WTC11 (cell line): Measurements from ENCODE around the gene SLIT3. TPM values are rescaled to one million over a fixed set of nuclear protein-coding genes. Genes with fewer than 3 reads are reported as not detected.

Source experiments
- ATAC-seq: fragments of 200-7000 bp; cut with Tn5 transposase; 2 replicates; pipeline ENCODE4 v1.10.0; 2021; ENCODE audit warnings: mild to moderate bottlenecking, moderate library complexity
- CTCF ChIA-PET: fragments of 300-600 bp; sonication (Branson Sonifier 250); formaldehyde crosslinking; loops from one replicate; lab custom pipeline; 2021; ENCODE audit warnings: antibody characterized with exemption; lab: Charles Lee
- POLR2A ChIA-PET: fragments of 350-600 bp; sonication (Branson Sonifier 250); formaldehyde crosslinking; loops from one replicate; lab custom pipeline; 2021; ENCODE audit warnings: antibody characterized with exemption; lab: Charles Lee
- DNase-seq: peaks from one replicate; pipeline ENCODE4 v3.0.0; 2021; ENCODE audit warnings: low spot score
- H3K27ac Mint-ChIP-seq: 2 replicates; pipeline ENCODE4 v1.8.0; 2021; ENCODE audit warnings: mixed read lengths
- H3K27me3 Mint-ChIP-seq: 2 replicates; pipeline ENCODE4 v1.8.0; 2021; ENCODE audit warnings: low read depth, mild to moderate bottlenecking, moderate library complexity, mixed read lengths
- H3K36me3 Mint-ChIP-seq: 2 replicates; pipeline ENCODE4 v1.8.0; 2021; ENCODE audit warnings: mixed read lengths
- H3K4me1 Mint-ChIP-seq: 2 replicates; pipeline ENCODE4 v1.8.0; 2022; ENCODE audit warnings: mixed read lengths
- H3K4me3 Mint-ChIP-seq: 2 replicates; pipeline ENCODE4 v1.8.0; 2021; ENCODE audit warnings: mild to moderate bottlenecking, moderate library complexity, mixed read lengths
- H3K9me3 Mint-ChIP-seq: 2 replicates; pipeline ENCODE4 v1.8.0; 2021; ENCODE audit warnings: mixed read lengths
- CREB1 ChIP-seq: sonication (generic); formaldehyde crosslinking; IDR thresholded peaks from 2 replicates; pipeline ENCODE4 v1.8.0; 2023; ENCODE audit warnings: mild to moderate bottlenecking, missing genetic modification reagents
- GTF2I ChIP-seq: fragments of 250-450 bp; sonication (Bioruptor Pico); conservative IDR thresholded peaks from 2 replicates; pipeline ENCODE4 v1.4.0; 2021; ENCODE audit warnings: mild to moderate bottlenecking
- HMGA2 ChIP-seq: fragments of 250-450 bp; sonication (Bioruptor Pico); IDR thresholded peaks from 2 replicates; pipeline ENCODE4 v1.4.0; 2021; ENCODE audit warnings: mild to moderate bottlenecking, moderate library complexity
- JUN ChIP-seq: sonication (generic); formaldehyde crosslinking; IDR thresholded peaks from 2 replicates; pipeline ENCODE4 v1.8.0; 2023; ENCODE audit warnings: mild to moderate bottlenecking, missing genetic modification reagents
- KAT7 ChIP-seq: sonication (generic); formaldehyde crosslinking; IDR thresholded peaks from 2 replicates; pipeline ENCODE4 v1.8.1; 2023; ENCODE audit warnings: missing genetic modification reagents, mild to moderate bottlenecking, borderline replicate concordance
- NFYB ChIP-seq: sonication (generic); formaldehyde crosslinking; conservative IDR thresholded peaks from 2 replicates; pipeline ENCODE4 v1.8.0; 2022; ENCODE audit warnings: low read depth, missing genetic modification reagents
- PRRX2 ChIP-seq: fragments of 250-450 bp; sonication (Bioruptor Pico); IDR thresholded peaks from 2 replicates; pipeline ENCODE4 v1.8.0; 2021; ENCODE audit warnings: mild to moderate bottlenecking
- RELA ChIP-seq: sonication (generic); formaldehyde crosslinking; IDR thresholded peaks from 2 replicates; pipeline ENCODE4 v1.8.1; 2022; ENCODE audit warnings: missing genetic modification reagents, mild to moderate bottlenecking, borderline replicate concordance
- SMAD4 ChIP-seq: sonication (generic); formaldehyde crosslinking; IDR thresholded peaks from 2 replicates; pipeline ENCODE4 v1.8.0; 2022; ENCODE audit warnings: mild to moderate bottlenecking, missing genetic modification reagents
- TEAD4 ChIP-seq: sonication (generic); formaldehyde crosslinking; IDR thresholded peaks from 2 replicates; pipeline ENCODE4 v1.8.0; 2022; ENCODE audit warnings: mild to moderate bottlenecking, missing genetic modification reagents
- TP53 ChIP-seq: sonication (generic); formaldehyde crosslinking; IDR thresholded peaks from 2 replicates; pipeline ENCODE4 v1.8.1; 2023; ENCODE audit warnings: mild to moderate bottlenecking, missing genetic modification reagents
- ZNF138 ChIP-seq: sonication (generic); formaldehyde crosslinking; conservative IDR thresholded peaks from 2 replicates; pipeline ENCODE4 v1.8.1; 2022; ENCODE audit warnings: mild to moderate bottlenecking, moderate library complexity, missing genetic modification reagents
- ZNF396 ChIP-seq: fragments of 250-450 bp; sonication (Bioruptor Pico); IDR thresholded peaks from 2 replicates; pipeline ENCODE4 v1.8.0; 2021; ENCODE audit warnings: mild to moderate bottlenecking, moderate library complexity, borderline replicate concordance
- ZNF416 ChIP-seq: fragments of 250-450 bp; sonication (Bioruptor Pico); IDR thresholded peaks from 2 replicates; pipeline ENCODE4 v1.9.0; 2021; ENCODE audit warnings: mild to moderate bottlenecking, inconsistent platforms
- ZNF423 ChIP-seq: fragments of 250-450 bp; sonication (Bioruptor Pico); IDR thresholded peaks from 2 replicates; pipeline ENCODE4 v2.1.2; 2022; ENCODE audit warnings: mild to moderate bottlenecking, moderate library complexity
- ZNF671 ChIP-seq: fragments of 250-450 bp; sonication (Bioruptor Pico); IDR thresholded peaks from 2 replicates; pipeline ENCODE4 v1.8.0; 2021; ENCODE audit warnings: mild to moderate bottlenecking
- total RNA-seq: library from RNA; stranded (reverse); gene quantifications from 3 replicates; pipeline ENCODE4 v1.2.3, GENCODE V29; 2021
- TF ChIP-seq, protein P1 (sequence below): sonication (generic); formaldehyde crosslinking; IDR thresholded peaks from 2 replicates; pipeline ENCODE4 v1.8.0; 2023; ENCODE audit warnings: missing genetic modification reagents, mild to moderate bottlenecking, borderline replicate concordance
- TF ChIP-seq, protein P2 (sequence below): sonication (generic); formaldehyde crosslinking; IDR thresholded peaks from 2 replicates; pipeline ENCODE4 v1.8.0; 2022; ENCODE audit warnings: mild to moderate bottlenecking, missing genetic modification reagents
- TF ChIP-seq, protein P3 (sequence below): fragments of 250-450 bp; sonication (Bioruptor Pico); IDR thresholded peaks from 2 replicates; pipeline ENCODE4 v1.9.0; 2021; ENCODE audit warnings: moderate library complexity, mild to moderate bottlenecking, inconsistent platforms, borderline replicate concordance
- TF ChIP-seq, protein P4 (sequence below): sonication (generic); formaldehyde crosslinking; IDR thresholded peaks from 2 replicates; pipeline ENCODE4 v1.8.1; 2023; ENCODE audit warnings: mild to moderate bottlenecking, missing genetic modification reagents, borderline replicate concordance
- TF ChIP-seq, protein P5 (sequence below): sonication (generic); formaldehyde crosslinking; IDR thresholded peaks from 2 replicates; pipeline ENCODE4 v1.8.0; 2022; ENCODE audit warnings: missing genetic modification reagents

The SLIT3 gene
- total RNA-seq, 1 experiment from 2014 or later, result 1.9 TPM

DNA sequence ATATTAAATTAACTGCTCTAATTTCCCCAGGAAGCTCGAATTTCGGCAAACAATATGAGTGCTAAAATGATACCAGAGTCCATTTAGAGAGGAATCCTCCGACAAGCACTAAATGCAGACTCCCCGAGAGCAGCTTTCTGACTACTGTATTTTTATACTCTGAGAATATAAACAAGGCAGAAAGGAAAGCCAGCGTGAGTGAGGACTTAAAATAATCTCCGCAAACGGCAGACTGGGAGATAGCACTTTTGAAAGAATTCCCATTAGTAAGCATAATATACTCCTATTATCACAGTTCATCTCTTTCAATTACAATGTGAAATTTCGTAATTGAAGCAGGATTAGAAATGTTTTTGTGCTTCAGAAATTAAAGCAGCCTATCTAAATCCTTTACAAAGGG is 452.4 kb downstream of the SLIT3 start:
- Mint-ChIP-seq H3K27ac (no peak overlapping the region), H3K9me3 (no peaks in the 10 kb centered on the region), H3K4me3 (no peak overlapping the region)
- no peak for DNase-seq
- TF ChIP-seq TP53 (CRISPR knock-in tag), result no peak
- no peak for TF ChIP-seq TEAD4 (CRISPR knock-in tag)
- TF ChIP-seq, protein P1, sequence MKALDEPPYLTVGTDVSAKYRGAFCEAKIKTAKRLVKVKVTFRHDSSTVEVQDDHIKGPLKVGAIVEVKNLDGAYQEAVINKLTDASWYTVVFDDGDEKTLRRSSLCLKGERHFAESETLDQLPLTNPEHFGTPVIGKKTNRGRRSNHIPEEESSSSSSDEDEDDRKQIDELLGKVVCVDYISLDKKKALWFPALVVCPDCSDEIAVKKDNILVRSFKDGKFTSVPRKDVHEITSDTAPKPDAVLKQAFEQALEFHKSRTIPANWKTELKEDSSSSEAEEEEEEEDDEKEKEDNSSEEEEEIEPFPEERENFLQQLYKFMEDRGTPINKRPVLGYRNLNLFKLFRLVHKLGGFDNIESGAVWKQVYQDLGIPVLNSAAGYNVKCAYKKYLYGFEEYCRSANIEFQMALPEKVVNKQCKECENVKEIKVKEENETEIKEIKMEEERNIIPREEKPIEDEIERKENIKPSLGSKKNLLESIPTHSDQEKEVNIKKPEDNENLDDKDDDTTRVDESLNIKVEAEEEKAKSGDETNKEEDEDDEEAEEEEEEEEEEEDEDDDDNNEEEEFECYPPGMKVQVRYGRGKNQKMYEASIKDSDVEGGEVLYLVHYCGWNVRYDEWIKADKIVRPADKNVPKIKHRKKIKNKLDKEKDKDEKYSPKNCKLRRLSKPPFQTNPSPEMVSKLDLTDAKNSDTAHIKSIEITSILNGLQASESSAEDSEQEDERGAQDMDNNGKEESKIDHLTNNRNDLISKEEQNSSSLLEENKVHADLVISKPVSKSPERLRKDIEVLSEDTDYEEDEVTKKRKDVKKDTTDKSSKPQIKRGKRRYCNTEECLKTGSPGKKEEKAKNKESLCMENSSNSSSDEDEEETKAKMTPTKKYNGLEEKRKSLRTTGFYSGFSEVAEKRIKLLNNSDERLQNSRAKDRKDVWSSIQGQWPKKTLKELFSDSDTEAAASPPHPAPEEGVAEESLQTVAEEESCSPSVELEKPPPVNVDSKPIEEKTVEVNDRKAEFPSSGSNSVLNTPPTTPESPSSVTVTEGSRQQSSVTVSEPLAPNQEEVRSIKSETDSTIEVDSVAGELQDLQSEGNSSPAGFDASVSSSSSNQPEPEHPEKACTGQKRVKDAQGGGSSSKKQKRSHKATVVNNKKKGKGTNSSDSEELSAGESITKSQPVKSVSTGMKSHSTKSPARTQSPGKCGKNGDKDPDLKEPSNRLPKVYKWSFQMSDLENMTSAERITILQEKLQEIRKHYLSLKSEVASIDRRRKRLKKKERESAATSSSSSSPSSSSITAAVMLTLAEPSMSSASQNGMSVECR (CRISPR knock-in tag), result no peak
- TF ChIP-seq, protein P2, sequence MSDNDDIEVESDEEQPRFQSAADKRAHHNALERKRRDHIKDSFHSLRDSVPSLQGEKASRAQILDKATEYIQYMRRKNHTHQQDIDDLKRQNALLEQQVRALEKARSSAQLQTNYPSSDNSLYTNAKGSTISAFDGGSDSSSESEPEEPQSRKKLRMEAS (CRISPR knock-in tag), result no peak
- TF ChIP-seq RELA (CRISPR knock-in tag), result no peak
- TF ChIP-seq PRRX2 (CRISPR knock-in tag), result no peak
- TF ChIP-seq NFYB, result no peak
- TF ChIP-seq HMGA2 (CRISPR knock-in tag), result no peak
- TF ChIP-seq ZNF138 (CRISPR knock-in tag), result no peak
- no peak for TF ChIP-seq GTF2I
- TF ChIP-seq, protein P3, sequence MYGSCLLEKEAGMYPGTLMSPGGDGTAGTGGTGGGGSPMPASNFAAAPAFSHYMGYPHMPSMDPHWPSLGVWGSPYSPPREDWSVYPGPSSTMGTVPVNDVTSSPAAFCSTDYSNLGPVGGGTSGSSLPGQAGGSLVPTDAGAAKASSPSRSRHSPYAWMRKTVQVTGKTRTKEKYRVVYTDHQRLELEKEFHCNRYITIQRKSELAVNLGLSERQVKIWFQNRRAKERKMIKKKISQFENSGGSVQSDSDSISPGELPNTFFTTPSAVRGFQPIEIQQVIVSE (CRISPR knock-in tag), result no peak
- no peak for TF ChIP-seq ZNF416
- TF ChIP-seq JUN (CRISPR knock-in tag), result no peak
- no peak for TF ChIP-seq ZNF671 (CRISPR knock-in tag)
- TF ChIP-seq, all 79 proteins: peak for 0
- Mint-ChIP-seq H3K36me3 (no peaks in the 10 kb centered on the region), H3K27me3 (peaks cover 8% of the 10 kb centered on the region; the same call in 1 of the 2 replicates), H3K4me1 (peaks cover 8% of the 10 kb centered on the region; the same call in 1 of the 2 replicates)
- POLR2A ChIA-PET, result no interaction called here
- CTCF ChIA-PET, result no interaction called here
- ATAC-seq, result no peak

DNA sequence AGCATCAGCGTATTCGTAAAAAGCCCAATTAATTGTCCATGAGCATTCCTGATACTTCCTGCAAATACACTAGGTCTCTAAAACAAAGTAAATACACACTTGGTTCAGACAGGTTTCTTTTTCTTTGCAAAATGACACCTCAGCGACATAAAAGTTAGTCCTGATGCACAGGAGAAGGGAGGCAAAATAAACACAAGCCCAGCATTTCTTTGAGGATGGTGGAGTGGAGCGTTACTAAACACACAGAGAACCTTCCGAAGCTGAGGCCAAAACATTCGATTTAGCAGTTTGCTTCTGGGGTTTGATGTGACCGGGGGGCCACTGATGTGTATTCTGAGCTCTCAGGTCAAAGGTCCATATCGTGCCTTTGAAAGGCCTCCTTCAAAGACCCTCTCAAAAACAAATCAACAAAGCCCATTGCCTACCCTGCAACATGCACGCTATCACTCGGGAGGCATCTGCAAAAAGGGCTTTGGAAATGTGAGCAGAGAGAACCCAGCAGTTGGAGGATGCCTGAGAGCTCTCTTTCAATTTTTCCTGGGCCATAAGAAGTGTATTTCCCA is 453.3 kb downstream of the SLIT3 start:
- H3K4me1 Mint-ChIP-seq, result peaks cover 8% of the 10 kb centered on the region; the same call in 1 of the 2 replicates
- ChIA-PET CTCF (interaction anchor here (1.2 kb wide), 1 partner anchor 100 kb away, joined by 4 read pairs; no protein-coding TSS in a partner anchor), POLR2A (no interaction called here)
- H3K36me3 Mint-ChIP-seq, result no peaks in the 10 kb centered on the region
- H3K9me3 Mint-ChIP-seq, result no peaks in the 10 kb centered on the region
- ATAC-seq, result no peak
- no peak overlapping the region for H3K27ac Mint-ChIP-seq
- no peak for DNase-seq
- H3K4me3 Mint-ChIP-seq, result no peak overlapping the region
- H3K27me3 Mint-ChIP-seq, result peaks cover 17% of the 10 kb centered on the region
- TF ChIP-seq KAT7 (no peak), JUN (CRISPR knock-in tag) (no peak), ZNF416 (no peak), CREB1 (no peak), SMAD4 (CRISPR knock-in tag) (no peak), ZNF396 (CRISPR knock-in tag) (no peak), ZNF423 (CRISPR knock-in tag) (no peak)
- TF ChIP-seq, protein P4, sequence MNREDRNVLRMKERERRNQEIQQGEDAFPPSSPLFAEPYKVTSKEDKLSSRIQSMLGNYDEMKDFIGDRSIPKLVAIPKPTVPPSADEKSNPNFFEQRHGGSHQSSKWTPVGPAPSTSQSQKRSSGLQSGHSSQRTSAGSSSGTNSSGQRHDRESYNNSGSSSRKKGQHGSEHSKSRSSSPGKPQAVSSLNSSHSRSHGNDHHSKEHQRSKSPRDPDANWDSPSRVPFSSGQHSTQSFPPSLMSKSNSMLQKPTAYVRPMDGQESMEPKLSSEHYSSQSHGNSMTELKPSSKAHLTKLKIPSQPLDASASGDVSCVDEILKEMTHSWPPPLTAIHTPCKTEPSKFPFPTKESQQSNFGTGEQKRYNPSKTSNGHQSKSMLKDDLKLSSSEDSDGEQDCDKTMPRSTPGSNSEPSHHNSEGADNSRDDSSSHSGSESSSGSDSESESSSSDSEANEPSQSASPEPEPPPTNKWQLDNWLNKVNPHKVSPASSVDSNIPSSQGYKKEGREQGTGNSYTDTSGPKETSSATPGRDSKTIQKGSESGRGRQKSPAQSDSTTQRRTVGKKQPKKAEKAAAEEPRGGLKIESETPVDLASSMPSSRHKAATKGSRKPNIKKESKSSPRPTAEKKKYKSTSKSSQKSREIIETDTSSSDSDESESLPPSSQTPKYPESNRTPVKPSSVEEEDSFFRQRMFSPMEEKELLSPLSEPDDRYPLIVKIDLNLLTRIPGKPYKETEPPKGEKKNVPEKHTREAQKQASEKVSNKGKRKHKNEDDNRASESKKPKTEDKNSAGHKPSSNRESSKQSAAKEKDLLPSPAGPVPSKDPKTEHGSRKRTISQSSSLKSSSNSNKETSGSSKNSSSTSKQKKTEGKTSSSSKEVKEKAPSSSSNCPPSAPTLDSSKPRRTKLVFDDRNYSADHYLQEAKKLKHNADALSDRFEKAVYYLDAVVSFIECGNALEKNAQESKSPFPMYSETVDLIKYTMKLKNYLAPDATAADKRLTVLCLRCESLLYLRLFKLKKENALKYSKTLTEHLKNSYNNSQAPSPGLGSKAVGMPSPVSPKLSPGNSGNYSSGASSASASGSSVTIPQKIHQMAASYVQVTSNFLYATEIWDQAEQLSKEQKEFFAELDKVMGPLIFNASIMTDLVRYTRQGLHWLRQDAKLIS, result no peak
- TF ChIP-seq, protein P5, sequence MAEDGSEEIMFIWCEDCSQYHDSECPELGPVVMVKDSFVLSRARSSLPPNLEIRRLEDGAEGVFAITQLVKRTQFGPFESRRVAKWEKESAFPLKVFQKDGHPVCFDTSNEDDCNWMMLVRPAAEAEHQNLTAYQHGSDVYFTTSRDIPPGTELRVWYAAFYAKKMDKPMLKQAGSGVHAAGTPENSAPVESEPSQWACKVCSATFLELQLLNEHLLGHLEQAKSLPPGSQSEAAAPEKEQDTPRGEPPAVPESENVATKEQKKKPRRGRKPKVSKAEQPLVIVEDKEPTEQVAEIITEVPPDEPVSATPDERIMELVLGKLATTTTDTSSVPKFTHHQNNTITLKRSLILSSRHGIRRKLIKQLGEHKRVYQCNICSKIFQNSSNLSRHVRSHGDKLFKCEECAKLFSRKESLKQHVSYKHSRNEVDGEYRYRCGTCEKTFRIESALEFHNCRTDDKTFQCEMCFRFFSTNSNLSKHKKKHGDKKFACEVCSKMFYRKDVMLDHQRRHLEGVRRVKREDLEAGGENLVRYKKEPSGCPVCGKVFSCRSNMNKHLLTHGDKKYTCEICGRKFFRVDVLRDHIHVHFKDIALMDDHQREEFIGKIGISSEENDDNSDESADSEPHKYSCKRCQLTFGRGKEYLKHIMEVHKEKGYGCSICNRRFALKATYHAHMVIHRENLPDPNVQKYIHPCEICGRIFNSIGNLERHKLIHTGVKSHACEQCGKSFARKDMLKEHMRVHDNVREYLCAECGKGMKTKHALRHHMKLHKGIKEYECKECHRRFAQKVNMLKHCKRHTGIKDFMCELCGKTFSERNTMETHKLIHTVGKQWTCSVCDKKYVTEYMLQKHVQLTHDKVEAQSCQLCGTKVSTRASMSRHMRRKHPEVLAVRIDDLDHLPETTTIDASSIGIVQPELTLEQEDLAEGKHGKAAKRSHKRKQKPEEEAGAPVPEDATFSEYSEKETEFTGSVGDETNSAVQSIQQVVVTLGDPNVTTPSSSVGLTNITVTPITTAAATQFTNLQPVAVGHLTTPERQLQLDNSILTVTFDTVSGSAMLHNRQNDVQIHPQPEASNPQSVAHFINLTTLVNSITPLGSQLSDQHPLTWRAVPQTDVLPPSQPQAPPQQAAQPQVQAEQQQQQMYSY (CRISPR knock-in tag), result no peak
